NCI-H2107 (cell line): ENCODE results near the gene PTGES.
"Not testable (repeated sequence)": the region's sequence is repeated elsewhere in the genome, so short reads cannot be mapped to it uniquely, and the experiment has no call there.

Experiments used
- DNase-seq: peaks from one replicate; lab custom pipeline; 2025; lab: John Stamatoyannopoulos, UW

Gene PTGES

GRCh38 chr9:129752900-129753729 lies at the start of gene PTGES:
Gene PTGES, minus strand, starts transcription at chr9:129753042. Its CDS starts 30 bp downstream, at chr9:129753012.
- DNase-seq = no peak

DNA sequence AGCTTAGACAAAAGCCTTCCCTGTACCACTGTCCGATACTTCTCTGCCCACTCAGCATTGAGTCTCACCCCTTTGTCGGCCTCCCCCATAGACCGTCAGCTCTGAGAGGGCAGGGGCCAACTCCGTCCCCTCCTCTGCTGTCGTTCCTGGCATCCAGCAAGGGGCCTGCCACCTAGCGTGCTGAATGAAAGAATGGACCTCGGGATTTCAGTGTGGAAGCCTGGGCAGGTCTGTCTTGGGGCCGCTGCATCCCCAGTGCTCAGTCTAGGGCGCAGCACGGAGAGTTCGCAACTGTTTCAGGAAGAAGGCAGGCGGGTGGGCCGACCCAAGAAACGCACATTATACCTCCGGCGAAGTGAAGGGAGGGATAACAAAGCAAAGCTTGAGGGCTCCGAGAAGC lies 48.7 kb upstream of the PTGES start:
- DNase-seq = no peak

GRCh38 chr9:129798973-129799372 lies 46.1 kb upstream of the PTGES start:
- DNase-seq = no peak

- DNase-seq = not testable (repeated sequence)
These were observed 43.2 kb upstream of the PTGES start for GRCh38 chr9:129796029-129796428.

- DNase-seq = no peak
These were observed 41.7 kb upstream of the PTGES start for GRCh38 chr9:129794549-129794948.

GRCh38 chr9:129786481-129786880 lies 33.6 kb upstream of the PTGES start:
- DNase-seq = no peak

DNA sequence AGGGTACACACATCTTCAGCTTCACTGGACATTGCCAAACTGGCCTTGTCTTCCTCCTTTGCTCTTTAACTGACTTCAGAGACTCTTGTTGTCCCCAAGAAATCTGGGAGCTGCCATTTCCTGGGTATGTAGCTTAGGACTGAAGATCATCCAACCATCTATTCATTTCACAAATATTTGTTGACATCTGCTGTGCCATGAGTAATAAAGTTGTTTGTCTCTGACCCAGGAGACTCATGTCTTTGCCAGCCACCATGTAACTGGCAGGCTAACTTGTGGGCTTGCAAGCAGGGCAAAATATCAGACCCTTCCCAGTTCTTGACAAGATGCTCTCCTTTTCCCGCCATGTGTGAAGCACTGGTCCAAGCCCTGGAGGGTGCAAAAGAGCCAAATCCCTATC lies 33.0 kb upstream of the PTGES start:
- no peak for DNase-seq

DNA sequence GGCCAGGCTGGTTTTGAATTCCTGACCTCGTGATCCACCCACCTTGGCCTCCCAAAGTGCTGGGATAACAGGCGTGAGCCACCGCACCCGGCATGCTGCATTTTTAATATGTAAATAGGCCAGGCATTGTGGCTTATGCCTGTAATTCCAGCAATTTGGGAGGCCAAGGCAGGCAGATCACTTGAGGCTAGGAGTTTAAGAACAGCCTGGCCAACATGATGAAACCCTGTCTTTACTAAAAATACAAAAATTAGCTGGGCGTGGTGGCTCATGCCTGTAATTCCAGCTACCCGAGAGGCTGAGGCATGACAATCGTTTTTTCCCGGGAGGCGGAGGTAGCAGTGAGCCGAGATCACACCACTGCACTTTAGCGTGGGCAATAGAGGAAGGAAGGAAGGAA lies 32.1 kb upstream of the PTGES start:
- not testable (repeated sequence) for DNase-seq

- DNase-seq = peak; percentile 56
These were observed 30.9 kb upstream of the PTGES start for GRCh38 chr9:129783516-129784361.

DNA sequence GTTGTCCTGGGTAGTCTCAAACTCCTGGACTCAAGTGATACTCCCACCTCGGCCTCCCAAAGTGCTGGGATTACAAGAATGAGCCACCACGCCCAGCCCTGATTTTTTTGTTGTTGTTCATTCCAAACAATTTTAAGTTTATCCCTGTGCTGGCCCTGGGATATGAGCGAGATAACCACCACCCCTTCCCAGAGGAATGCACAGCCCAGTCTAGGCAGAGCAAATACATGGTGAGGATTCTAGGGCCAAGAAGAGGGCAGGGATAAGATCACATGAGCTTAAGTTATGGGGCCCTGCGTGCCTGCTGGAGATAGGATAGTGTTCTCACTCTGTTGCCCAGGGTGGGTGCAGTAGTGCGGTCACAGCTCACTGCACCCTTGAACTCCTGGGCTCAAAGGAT lies 29.1 kb upstream of the PTGES start:
- DNase-seq = no peak

DNA sequence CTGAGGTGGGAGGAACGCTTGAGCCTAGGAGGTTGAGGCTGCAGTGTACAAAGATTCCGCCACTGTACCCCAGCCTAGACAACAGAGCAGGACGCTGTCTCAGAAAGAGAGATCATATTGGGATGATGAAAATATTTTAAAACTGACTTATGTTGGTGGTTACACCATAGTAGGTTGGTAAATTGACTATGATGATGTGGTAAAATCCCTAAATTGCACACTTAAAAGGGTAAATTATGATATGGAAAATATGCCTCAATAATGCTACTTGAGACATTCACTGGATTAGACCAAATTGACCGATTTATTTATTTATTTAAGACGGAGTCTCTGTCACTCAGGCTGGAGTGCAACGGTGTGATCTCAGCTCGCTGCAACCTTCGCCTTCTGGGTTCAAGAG lies 28.3 kb upstream of the PTGES start:
- no peak for DNase-seq

GRCh38 chr9:129779560-129780190 lies 26.8 kb upstream of the PTGES start:
- DNase-seq = no peak

- no peak for DNase-seq
These were observed 25.6 kb upstream of the PTGES start for GRCh38 chr9:129778469-129778868.

DNA sequence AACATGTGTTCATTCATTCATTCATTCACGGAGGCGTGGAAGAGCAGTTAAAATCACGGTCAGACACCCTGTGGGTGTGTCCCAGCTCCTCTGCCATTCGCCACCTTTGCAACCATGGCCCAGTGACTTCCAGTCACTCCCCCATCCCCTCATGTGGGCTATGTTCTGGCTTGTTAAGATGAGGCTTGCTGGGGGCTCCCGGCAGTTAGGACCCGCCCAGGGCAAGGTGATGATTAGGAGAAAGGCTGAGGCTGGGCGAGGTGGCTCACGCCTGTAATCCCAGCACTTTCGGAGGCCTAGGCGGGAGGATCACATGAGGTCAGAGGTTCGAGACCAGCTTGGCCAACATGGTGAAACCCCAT lies 24.9 kb upstream of the PTGES start:
- DNase-seq = no peak

DNA sequence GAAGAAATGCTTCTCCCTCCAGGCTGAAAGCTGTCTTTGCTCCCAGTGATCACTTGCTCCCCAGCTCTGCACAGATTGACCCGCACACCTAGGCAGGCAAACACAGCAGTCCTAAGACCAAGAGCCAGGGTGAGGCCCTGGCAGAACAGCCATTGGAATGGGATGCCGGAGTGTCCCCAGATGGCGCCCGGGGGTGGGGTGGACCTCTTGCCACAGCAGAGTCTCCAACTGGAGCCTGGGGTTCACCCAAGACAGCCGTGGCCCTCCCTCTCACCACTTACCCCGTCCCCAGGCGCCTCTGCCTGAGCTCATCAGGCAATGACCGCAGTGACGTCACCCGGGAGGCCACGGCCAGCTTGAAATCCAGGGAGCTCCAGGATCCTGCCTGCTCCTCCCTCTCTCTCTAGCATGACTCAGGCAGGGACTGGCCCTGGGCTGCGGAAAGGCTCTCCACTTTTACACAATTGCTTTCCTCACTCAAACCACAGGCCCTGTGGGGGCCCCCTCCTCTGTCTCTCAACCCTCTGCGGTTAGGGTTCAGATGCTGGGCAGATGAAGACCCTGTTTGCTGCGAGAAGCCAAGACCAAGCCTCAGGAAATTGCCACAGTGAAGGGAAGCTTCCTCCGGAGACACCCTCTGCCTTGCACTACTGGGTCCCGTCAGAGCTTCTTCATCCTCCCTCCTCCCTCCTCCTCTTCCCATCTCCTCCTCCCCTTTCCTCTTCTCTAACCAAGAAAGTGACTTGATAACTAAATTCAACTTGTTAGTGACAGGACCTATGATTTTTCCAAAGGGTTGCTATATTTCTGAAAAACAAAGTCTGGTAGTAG lies 24.3 kb upstream of the PTGES start:
- DNase-seq = peak; percentile 87

DNA sequence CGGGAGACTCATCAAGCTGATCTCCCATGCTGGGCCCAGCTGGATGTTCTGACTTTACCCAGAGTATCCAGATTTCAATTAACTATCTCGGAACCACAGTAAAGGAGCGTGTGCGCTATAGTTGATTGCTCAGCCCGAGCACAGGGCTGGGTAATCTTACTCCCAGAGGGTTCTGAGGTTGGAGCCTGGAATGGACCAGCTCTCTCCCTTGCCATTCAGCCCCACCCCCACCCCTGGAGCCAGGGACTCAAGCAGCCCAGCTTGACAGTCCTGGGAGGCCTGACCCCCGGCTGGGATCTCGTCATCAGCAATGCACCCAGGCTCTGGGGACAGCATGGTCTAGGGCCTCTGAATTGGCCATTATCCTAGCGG lies 23.7 kb upstream of the PTGES start:
- DNase-seq = no peak

DNA sequence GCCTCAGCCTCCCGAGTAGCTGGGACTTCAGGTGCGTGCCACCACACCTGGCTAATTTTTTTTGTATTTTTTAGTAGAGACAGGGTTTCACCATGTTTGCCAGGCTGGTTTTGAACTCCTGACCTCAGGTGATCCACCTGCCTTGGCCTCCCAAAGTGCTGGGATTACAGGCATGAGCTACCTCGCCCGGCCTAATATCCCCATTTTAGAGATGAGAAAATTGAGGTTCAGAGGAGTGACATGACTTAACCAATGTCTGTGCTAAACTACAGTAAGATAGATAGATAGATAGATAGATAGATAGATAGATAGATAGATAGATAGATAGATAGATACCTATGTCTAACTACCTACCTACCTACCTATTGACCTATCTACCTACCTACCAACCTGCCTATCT lies 23.3 kb upstream of the PTGES start:
- not testable (repeated sequence) for DNase-seq

DNA sequence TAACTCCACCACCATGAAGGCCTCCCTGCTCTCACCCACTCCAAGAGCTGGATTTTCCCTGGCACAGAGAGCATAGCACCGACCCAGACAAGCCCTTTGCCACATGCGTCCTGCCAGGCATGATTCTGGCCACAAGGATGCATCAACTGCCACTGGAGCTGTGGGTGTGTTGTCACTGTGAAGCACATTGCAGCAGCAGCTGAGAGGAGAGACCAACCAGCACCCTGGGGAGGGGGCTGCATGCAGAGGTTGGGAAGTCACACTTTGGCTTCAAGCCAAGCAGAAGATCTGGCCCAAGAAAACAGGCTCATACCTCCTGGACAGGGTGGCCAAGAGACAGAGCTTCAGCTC lies 22.6 kb upstream of the PTGES start:
- DNase-seq = no peak

GRCh38 chr9:129774791-129775447 lies 22.1 kb upstream of the PTGES start:
- DNase-seq = no peak

DNA sequence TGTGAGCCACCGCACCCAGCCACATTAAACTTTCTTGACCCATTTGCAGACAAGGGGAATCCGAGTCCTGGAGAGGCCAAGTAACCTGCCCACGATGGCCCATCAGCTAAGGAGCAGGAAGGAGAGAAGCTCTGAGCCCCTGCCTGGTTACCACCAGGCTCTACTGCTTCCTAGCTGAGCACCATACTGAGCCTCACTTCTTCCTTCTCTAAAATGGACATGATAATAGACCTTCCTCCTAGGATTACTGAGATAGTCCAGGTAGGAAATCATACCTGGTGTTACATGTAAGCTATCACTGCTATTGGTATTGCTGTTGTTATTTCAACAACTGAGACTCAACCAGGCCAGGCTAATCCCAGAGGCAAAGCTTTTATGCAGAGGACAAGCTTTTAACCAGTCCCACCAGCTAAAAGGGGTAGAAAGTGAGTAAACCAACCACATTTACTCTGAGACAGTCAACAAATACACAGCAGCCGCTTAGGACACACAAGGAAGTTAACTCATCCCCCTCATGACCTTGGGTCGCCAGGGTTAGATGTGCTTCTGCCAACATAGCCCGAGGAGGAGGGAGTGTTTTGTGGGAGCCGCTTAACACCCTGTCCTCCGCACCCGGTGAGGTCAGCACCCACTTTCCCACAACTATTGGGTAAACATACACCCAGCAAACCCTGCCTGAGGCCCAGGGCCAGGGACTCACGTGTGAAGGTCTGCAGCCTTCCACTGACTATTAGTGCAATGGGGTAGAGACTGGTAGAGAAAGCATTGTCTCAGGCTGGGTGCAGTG lies 20.6 kb upstream of the PTGES start:
- DNase-seq = no peak

DNA sequence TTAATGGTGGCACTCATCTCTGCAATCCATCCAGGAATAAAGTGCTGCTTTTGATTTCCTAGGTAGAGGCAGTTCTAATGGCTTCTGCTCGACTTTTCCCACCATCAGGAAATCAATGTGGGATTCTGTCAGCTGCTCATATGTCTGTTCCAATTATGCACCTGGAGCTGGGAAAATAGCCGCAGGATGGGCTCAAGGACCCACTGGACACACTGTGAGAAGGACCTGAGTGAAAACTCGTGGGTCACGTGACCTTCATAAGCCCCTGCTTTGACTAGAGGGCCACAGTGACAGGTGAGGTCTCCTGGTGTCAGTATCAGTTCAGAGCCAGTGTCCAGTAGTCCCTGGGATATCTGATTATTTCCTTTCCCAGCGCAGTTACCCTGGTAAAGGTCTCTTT lies 17.9 kb upstream of the PTGES start:
- no peak for DNase-seq
